ENCODE results near the gene KIR3DL1.

KIR3DL1 gene

GRCh38 chr19:54851353-54851752 lies 35.1 kb downstream of the KIR3DL1 start:
- TF ChIP-seq, protein P1, sequence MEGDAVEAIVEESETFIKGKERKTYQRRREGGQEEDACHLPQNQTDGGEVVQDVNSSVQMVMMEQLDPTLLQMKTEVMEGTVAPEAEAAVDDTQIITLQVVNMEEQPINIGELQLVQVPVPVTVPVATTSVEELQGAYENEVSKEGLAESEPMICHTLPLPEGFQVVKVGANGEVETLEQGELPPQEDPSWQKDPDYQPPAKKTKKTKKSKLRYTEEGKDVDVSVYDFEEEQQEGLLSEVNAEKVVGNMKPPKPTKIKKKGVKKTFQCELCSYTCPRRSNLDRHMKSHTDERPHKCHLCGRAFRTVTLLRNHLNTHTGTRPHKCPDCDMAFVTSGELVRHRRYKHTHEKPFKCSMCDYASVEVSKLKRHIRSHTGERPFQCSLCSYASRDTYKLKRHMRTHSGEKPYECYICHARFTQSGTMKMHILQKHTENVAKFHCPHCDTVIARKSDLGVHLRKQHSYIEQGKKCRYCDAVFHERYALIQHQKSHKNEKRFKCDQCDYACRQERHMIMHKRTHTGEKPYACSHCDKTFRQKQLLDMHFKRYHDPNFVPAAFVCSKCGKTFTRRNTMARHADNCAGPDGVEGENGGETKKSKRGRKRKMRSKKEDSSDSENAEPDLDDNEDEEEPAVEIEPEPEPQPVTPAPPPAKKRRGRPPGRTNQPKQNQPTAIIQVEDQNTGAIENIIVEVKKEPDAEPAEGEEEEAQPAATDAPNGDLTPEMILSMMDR (IDR thresholded peaks at IDR 0.05): no peak

GRCh38 chr19:54871696-54872095 lies 55.4 kb downstream of the KIR3DL1 start:
- TF ChIP-seq, protein P1 (IDR thresholded peaks at IDR 0.05): no peak

GRCh38 chr19:54873990-54874389 lies 57.7 kb downstream of the KIR3DL1 start, which contains the start of gene FCAR:
Gene FCAR, plus strand, starts transcription at chr19:54874235. Its CDS starts 55 bp downstream, at chr19:54874290.
- TF ChIP-seq, protein P1 (IDR thresholded peaks at IDR 0.05): no peak

GRCh38 chr19:54875506-54875905 lies 59.2 kb downstream of the KIR3DL1 start:
- TF ChIP-seq, protein P1 (IDR thresholded peaks at IDR 0.05): no peak

DNA sequence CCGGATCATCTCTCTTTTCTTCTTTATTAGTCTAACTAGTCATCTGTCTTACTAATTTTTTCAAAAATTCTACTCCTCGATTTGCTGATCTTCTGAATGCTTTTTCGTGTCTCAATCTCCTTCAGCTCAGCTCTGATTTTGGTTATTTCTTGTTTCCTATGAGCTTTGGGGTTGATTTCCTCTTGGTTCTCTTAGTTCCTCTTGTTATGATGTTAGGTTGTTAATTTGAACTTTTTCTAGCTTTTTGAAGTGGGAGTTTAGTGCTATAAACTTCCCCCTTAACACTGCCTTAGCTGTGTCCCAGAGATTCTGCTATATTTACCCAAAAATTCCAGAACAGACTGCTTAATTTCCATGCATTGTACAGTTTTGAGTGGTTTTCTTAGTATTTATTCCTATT lies 61.2 kb downstream of the KIR3DL1 start:
- TF ChIP-seq, protein P1 (IDR thresholded peaks at IDR 0.05): no peak
